A549 (cell line): ENCODE data around the gene LYRM2. TPM values are rescaled to one million over a fixed set of nuclear protein-coding genes. Genes with fewer than 3 reads are reported as not detected.
A peak's percentile ranks its signal among the peaks of the same experiment; 100 is the strongest.
"Not testable (repeated sequence)": the region's sequence is repeated elsewhere in the genome, so short reads cannot be mapped to it uniquely, and the experiment has no call there.

Source experiments
- ATAC-seq, 2 experiments: fragments of 200-7000 bp in 1 of 2; fragments of >200 bp in 1 of 2; cut with Nextera tagmentation in 1 of 2; cut with Tn5 transposase in 1 of 2; 3 replicates each; pipeline versions ENCODE4 v1.8.0 to v1.9.1; 2018 to 2020; ENCODE audit warnings: mild to moderate bottlenecking in 1 of 2, moderate library complexity in 1 of 2
- CTCF ChIA-PET: fragments of 300-600 bp; sonication (Branson Sonifier 250); formaldehyde crosslinking; extraction: SDS; loops from one replicate; lab custom pipeline; 2021; ENCODE audit warnings: antibody characterized with exemption, inconsistent platforms; lab: Yijun Ruan, JAX
- POLR2A ChIA-PET: fragments of 350-600 bp; formaldehyde crosslinking; extraction: SDS; loops from one replicate; lab custom pipeline; 2021; ENCODE audit warnings: antibody characterized with exemption, inconsistent platforms; lab: Yijun Ruan, JAX
- DNase-seq, 2 experiments: peaks; one replicate each; pipeline versions ENCODE4 v3.0.0 to v3.0.0-alpha.2; 2011 to 2016; ENCODE audit warnings: low read depth in 1 of 2, low spot score in 1 of 2
- FAIRE-seq: peaks from 2 replicates; lab custom pipeline; 2011; peaks lifted over from hg19 to GRCh38; lab: Jason Lieb, UNC
- H3K27ac ChIP-seq, 2 experiments: fragments of >200 bp; sonication (Bioruptor Twin); formaldehyde crosslinking; 3 replicates each; pipeline ENCODE4 v1.5.1; 2016 to 2017
- H3K4me1 ChIP-seq: fragments of >200 bp; sonication (Bioruptor Twin); formaldehyde crosslinking; 3 replicates; pipeline ENCODE4 v1.6.1; 2016
- H3K4me2 ChIP-seq: fragments of >200 bp; sonication (Bioruptor Twin); formaldehyde crosslinking; 3 replicates; pipeline ENCODE4 v1.6.1; 2016
- H3K4me3 ChIP-seq: fragments of >200 bp; sonication (Bioruptor Twin); formaldehyde crosslinking; 3 replicates; pipeline ENCODE4 v1.5.1; 2016
- H3K9me3 ChIP-seq: fragments of >200 bp; sonication (Bioruptor Twin); formaldehyde crosslinking; 3 replicates; pipeline ENCODE4 v1.6.1; 2016
- ATOH8 ChIP-seq: fragments of 250-450 bp; sonication (Bioruptor Pico); IDR thresholded peaks from 2 replicates; pipeline ENCODE4 v1.5.0; 2020; ENCODE audit warnings: low read depth, mild to moderate bottlenecking, moderate library complexity
- CBX2 ChIP-seq: fragments of 200-600 bp; sonication (generic); IDR thresholded peaks from 2 replicates; pipeline ENCODE4 v1.6.1; 2016; ENCODE audit warnings: low read depth, mild to moderate bottlenecking, borderline replicate concordance
- EHF ChIP-seq: fragments of 250-450 bp; sonication (Bioruptor Pico); IDR thresholded peaks from 2 replicates; pipeline ENCODE4 v1.5.0; 2020; ENCODE audit warnings: mild to moderate bottlenecking
- FOSL2 ChIP-seq, 2 experiments: fragments of 450-650 bp in 1 of 2; fragments of >200 bp in 1 of 2; sonication (Bioruptor Twin) in 1 of 2; formaldehyde crosslinking; IDR thresholded peaks; 2 replicates each; pipeline versions ENCODE4 v1.5.0 to v1.6.1; 2016 to 2020; ENCODE audit warnings: mild to moderate bottlenecking in 1 of 2, moderate library complexity in 1 of 2
- FOXS1 ChIP-seq: fragments of 250-450 bp; sonication (Bioruptor Pico); IDR thresholded peaks from 2 replicates; pipeline ENCODE4 v1.5.0; 2020; ENCODE audit warnings: mild to moderate bottlenecking, moderate library complexity
- HES2 ChIP-seq: fragments of >200 bp; sonication (Bioruptor Twin); formaldehyde crosslinking; IDR thresholded peaks from 2 replicates; pipeline ENCODE4 v1.6.1; 2016
- HOXA7 ChIP-seq: fragments of 250-450 bp; sonication (Bioruptor Pico); IDR thresholded peaks from 2 replicates; pipeline ENCODE4 v1.5.0; 2020; ENCODE audit warnings: mild to moderate bottlenecking, moderate library complexity
- JUNB ChIP-seq: fragments of >200 bp; sonication (Bioruptor Twin); formaldehyde crosslinking; IDR thresholded peaks from 2 replicates; pipeline ENCODE4 v1.6.1; 2016
- KDM5A ChIP-seq: fragments of 200-600 bp; sonication (generic); IDR thresholded peaks from 2 replicates; pipeline ENCODE4 v1.6.1; 2016; ENCODE audit warnings: antibody characterized with exemption, mild to moderate bottlenecking
- MAFK ChIP-seq: fragments of 450-650 bp; IDR thresholded peaks from 2 replicates; pipeline ENCODE4 v1.6.1; 2014; ENCODE audit not compliant: partially characterized antibody
- MAZ ChIP-seq: fragments of 150-350 bp; IDR thresholded peaks from 2 replicates; pipeline ENCODE4 v1.6.1; 2014; ENCODE audit warnings: antibody characterized with exemption, low read depth, low read length, borderline replicate concordance
- MYC ChIP-seq: IDR thresholded peaks from 2 replicates; pipeline ENCODE4 v1.6.1; 2012; ENCODE audit warnings: mild to moderate bottlenecking, inconsistent platforms, low read length, improper control_type of control experiment, borderline replicate concordance
- POLR2A ChIP-seq: IDR thresholded peaks from 2 replicates; pipeline ENCODE4 v1.6.1; 2012; ENCODE audit warnings: mild to moderate bottlenecking, low read length
- RAD21 ChIP-seq, 2 experiments: fragments of >200 bp in 1 of 2; sonication (Bioruptor Twin) in 1 of 2; formaldehyde crosslinking in 1 of 2; IDR thresholded peaks in 1 of 2; conservative IDR thresholded peaks in 1 of 2; 2 replicates in 1 of 2; 3 replicates in 1 of 2; pipeline ENCODE4 v1.6.1; 2012 to 2018; ENCODE audit warnings: inconsistent platforms in 1 of 2
- RFX5 ChIP-seq: fragments of 450-650 bp; IDR thresholded peaks from 2 replicates; pipeline ENCODE4 v1.7.1; 2014; ENCODE audit warnings: antibody characterized with exemption, mild to moderate bottlenecking, moderate library complexity
- SMC3 ChIP-seq: fragments of >200 bp; sonication (Bioruptor Twin); formaldehyde crosslinking; IDR thresholded peaks from 3 replicates; pipeline ENCODE4 v1.6.1; 2018; ENCODE audit warnings: inconsistent platforms
- ZFP36 ChIP-seq: fragments of 450-650 bp; IDR thresholded peaks from 2 replicates; pipeline ENCODE4 v1.6.1; 2014; ENCODE audit warnings: borderline replicate concordance; ENCODE audit not compliant: partially characterized antibody
- WGBS: methylation state at CpG from one replicate; pipeline ENCODE4 v1.1.6; 2017; ENCODE audit errors: missing lambda C conversion rate; 5-methylcytosine and 5-hydroxymethylcytosine counted together
- polyA plus RNA-seq, 4 experiments: library from polyadenylated mRNA; depleted of rRNA in 3 of 4; stranded (reverse); fragments of >200 nt; fragmentation: RNase III in 1 of 4; extraction: RNeasy Plus Mini Kit Qiagen cat#74134 plus additional on column Dnase treatment in 1 of 4; gene quantifications; 2 replicates in 3 of 4; 3 replicates in 1 of 4; pipeline ENCODE4 v1.2.3, GENCODE V29; 2011 to 2017

Gene LYRM2
- polyA plus RNA-seq, 2 of the 4 experiments (the other 2 are of a cell fraction) = 33.2 to 56.0 TPM

DNA sequence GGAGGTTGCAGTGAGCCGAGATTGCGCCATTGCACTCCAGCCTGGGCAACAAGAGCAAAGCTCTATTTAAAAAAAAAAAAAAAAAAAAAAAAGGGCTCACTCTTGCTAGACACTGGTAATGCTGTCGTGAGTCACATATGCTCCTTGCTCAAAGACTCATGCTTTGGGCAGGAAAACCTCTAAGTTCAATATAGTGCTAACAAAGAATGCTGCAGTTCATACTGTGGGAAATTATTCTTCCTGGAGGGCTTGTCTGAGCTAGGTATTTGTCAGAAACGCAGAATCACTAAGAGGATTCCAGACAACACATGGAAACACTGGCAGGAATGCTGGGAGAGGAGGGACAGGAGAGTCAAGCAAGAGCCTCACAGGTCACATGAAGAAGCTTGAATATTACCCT, 2.3 kb upstream of the LYRM2 start:
- POLR2A ChIA-PET = no interaction called here
- Histone ChIP-seq H3K9me3 (no peaks in the 10 kb centered on the region), H3K4me1 (peaks cover 13% of the 10 kb centered on the region; the same call in 2 of the 3 replicates), H3K4me2 (no peak overlapping the region), H3K4me3 (no peak overlapping the region), H3K27ac (no peak overlapping the region)
- no peak for TF ChIP-seq SMC3
- TF ChIP-seq JUNB = no peak
- no peak for TF ChIP-seq RFX5
- TF ChIP-seq EHF (CRISPR knock-in tag) = no peak
- TF ChIP-seq FOSL2 (IDR thresholded peaks at IDR 0.05) = no peak
- TF ChIP-seq FOSL2 (CRISPR knock-in tag; IDR thresholded peaks at IDR 0.05) = no peak
- no peak for TF ChIP-seq MAZ
- TF ChIP-seq MAFK = no peak
- no peak for TF ChIP-seq FOXS1 (CRISPR knock-in tag)
- TF ChIP-seq HOXA7 (CRISPR knock-in tag) = no peak
- no peak for TF ChIP-seq MYC
- no peak for TF ChIP-seq RAD21 (conservative IDR thresholded peaks at IDR 0.05 in 1 of 2, IDR thresholded peaks at IDR 0.05 in 1 of 2)
- no peak for TF ChIP-seq ATOH8 (CRISPR knock-in tag)
- TF ChIP-seq ZFP36 = no peak
- TF ChIP-seq CBX2 = no peak
- TF ChIP-seq POLR2A = no peak
- WGBS = 93% methylated on average over 4 of the region's 4 CpGs
- ATAC-seq (no peak), FAIRE-seq (no peak), DNase-seq (no peak)
- CTCF ChIA-PET = no interaction called here

GRCh38 chr6:89637960-89638319, 607 bp downstream of the LYRM2 start:
- Histone ChIP-seq H3K4me2 (peak overlapping the region; percentile 82), H3K4me3 (peak overlapping the region; percentile 69), H3K4me1 (peaks cover 9% of the 10 kb centered on the region; the same call in 2 of the 3 replicates), H3K9me3 (no peaks in the 10 kb centered on the region), H3K27ac (peak overlapping the region; percentile 86 to 99)
- peak in 1 of 2 experiments; percentile 3 for DNase-seq
- POLR2A ChIA-PET = interaction anchor here (1.0 to 1.4 kb wide), 3 partner anchors 22 to 340 kb away, joined by 3 read pairs; no protein-coding TSS in a partner anchor
- under 1% methylated on average over 7 of the region's 7 CpGs for WGBS
- no peak for FAIRE-seq
- ATAC-seq = peak; percentile 35; a peak in 3 of 6 replicates
- CTCF ChIA-PET = no interaction called here
- TF ChIP-seq MAZ = no peak
- TF ChIP-seq SMC3 = no peak
- no peak for TF ChIP-seq HES2
- no peak for TF ChIP-seq KDM5A

DNA sequence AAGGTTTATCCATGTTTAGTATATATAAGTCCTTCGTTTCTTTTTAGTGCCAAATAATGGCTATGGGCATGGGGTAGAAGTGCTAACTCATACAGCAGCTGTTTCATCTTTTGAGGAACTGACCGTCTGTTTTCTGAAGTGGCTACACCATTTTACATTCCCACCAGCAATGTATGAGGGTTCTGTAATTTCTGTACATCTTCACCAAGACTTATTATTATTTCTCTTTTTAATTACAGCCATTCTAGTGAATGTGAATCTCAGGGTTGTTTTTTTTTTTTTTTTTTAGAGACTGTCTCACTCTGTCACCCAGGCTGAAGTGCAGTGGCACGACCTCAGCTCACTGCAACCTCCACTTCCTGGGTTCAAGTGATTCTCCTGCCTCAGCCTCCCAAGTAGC, 2.1 kb downstream of the LYRM2 start:
- H3K4me1 ChIP-seq, ATAC-seq, H3K27ac ChIP-seq, DNase-seq, FAIRE-seq, H3K4me2 ChIP-seq, H3K4me3 ChIP-seq, POLR2A ChIA-PET, H3K9me3 ChIP-seq, CTCF ChIA-PET: not testable (repeated sequence)
- 97% methylated on average over 3 of the region's 3 CpGs for WGBS

GRCh38 chr6:89630488-89630887, 8.1 kb downstream of the LYRM2 start:
- Histone ChIP-seq H3K4me1 (no peaks in the 10 kb centered on the region), H3K4me2 (no peak overlapping the region), H3K9me3 (no peaks in the 10 kb centered on the region), H3K4me3 (no peak overlapping the region), H3K27ac (no peak overlapping the region)
- TF ChIP-seq MAFK = no peak
- 95% methylated on average over 5 of the region's 9 CpGs for WGBS
- ATAC-seq (no peak; a peak in 1 of 6 replicates), DNase-seq (no peak), FAIRE-seq (no peak)
- POLR2A ChIA-PET = no interaction called here
- CTCF ChIA-PET = no interaction called here
